K562 (cell line): ENCODE measurements around the gene PTPRM. TPM values are rescaled to one million over a fixed set of nuclear protein-coding genes. Genes with fewer than 3 reads are reported as not detected.

Experiments used
- ATAC-seq: fragments of 200-7000 bp; cut with Tn5 transposase; 3 replicates; pipeline ENCODE4 v1.9.1; 2020; ENCODE audit warnings: moderate library complexity
- BruUV-seq: library from RNA; stranded (reverse); fragments of 400-500 nt; replicated peaks from 2 replicates; lab custom pipeline; 2021; lab: Mats Ljungman, UMichigan
- CTCF ChIA-PET: fragments of 300-600 bp; formaldehyde crosslinking; extraction: SDS; loops from one replicate; lab custom pipeline; 2021; ENCODE audit warnings: low intra/inter-chr PET ratio; lab: Yijun Ruan, JAX
- POLR2A ChIA-PET: fragments of 300-600, 350-650 bp; sonication (Branson Sonifier 250); formaldehyde crosslinking; extraction: SDS; loops from one replicate; lab custom pipeline; 2021; ENCODE audit warnings: antibody characterized with exemption, inconsistent platforms; lab: Yijun Ruan, JAX
- DNase-seq, 4 experiments: peaks; one replicate each; pipeline versions ENCODE4 v3.0.0 to v3.0.0-alpha.2; 2011 to 2018; ENCODE audit warnings: low spot score in 3 of 4, mixed read lengths in 3 of 4; ENCODE audit errors: extremely low read depth in 1 of 4
- FAIRE-seq: peaks from 2 replicates; lab custom pipeline; 2011; peaks lifted over from hg19 to GRCh38; lab: Jason Lieb, UNC
- H2AFZ ChIP-seq: 2 replicates; pipeline ENCODE4 v1.6.0; 2011; ENCODE audit warnings: low read depth, low read length, control low read depth, inconsistent platforms
- H3K27ac ChIP-seq: fragments of 200-600 bp; 3 replicates; pipeline ENCODE4 v1.8.0; 2011; ENCODE audit warnings: low read depth, mild to moderate bottlenecking, control low read depth, inconsistent platforms, low read length, moderate library complexity, mixed read lengths; ENCODE audit errors: extremely low read depth
- H3K27me3 ChIP-seq, 2 experiments: fragments of 300-600 bp in 1 of 2; 2 replicates in 1 of 2; 3 replicates in 1 of 2; pipeline versions ENCODE4 v1.6.0 to v1.8.0; 2011; ENCODE audit warnings: inconsistent platforms in 2 of 2, low read length in 2 of 2, mild to moderate bottlenecking in 1 of 2, mixed read lengths in 1 of 2, moderate library complexity in 1 of 2; ENCODE audit not compliant: control insufficient read depth in 2 of 2, insufficient read depth in 2 of 2
- H3K36me3 ChIP-seq: fragments of 300-600 bp; 3 replicates; pipeline ENCODE4 v1.8.0; 2011; ENCODE audit warnings: mild to moderate bottlenecking, low read length, inconsistent platforms; ENCODE audit not compliant: control insufficient read depth, insufficient read depth
- H3K4me1 ChIP-seq, 2 experiments: fragments of 200-600 bp in 1 of 2; replicated peaks in 1 of 2; 2 replicates in 1 of 2; 3 replicates in 1 of 2; pipeline versions ENCODE4 v1.5.1 to v1.8.0; 2011; ENCODE audit warnings: inconsistent platforms in 2 of 2, low read length in 2 of 2, mild to moderate bottlenecking in 1 of 2, mixed read lengths in 1 of 2, moderate library complexity in 1 of 2; ENCODE audit not compliant: control insufficient read depth in 2 of 2, insufficient read depth in 2 of 2
- H3K4me2 ChIP-seq: 2 replicates; pipeline ENCODE4 v1.6.1; 2011; ENCODE audit warnings: low read length, control low read depth, inconsistent platforms, mixed read lengths; ENCODE audit not compliant: insufficient read depth
- H3K4me3 ChIP-seq: fragments of 200-600 bp; sonication (generic), shearing (Covaris generic); 2 replicates; pipeline ENCODE4 v1.5.1; 2016; ENCODE audit warnings: control low read depth, inconsistent platforms
- H3K79me2 ChIP-seq: fragments of 200-600 bp; 3 replicates; pipeline ENCODE4 v1.8.0; 2011; ENCODE audit warnings: low read length, inconsistent platforms; ENCODE audit not compliant: control insufficient read depth, insufficient read depth
- H3K9ac ChIP-seq, 2 experiments: 2 replicates each; pipeline versions ENCODE4 v1.6.0 to v1.6.1; 2011; ENCODE audit warnings: low read depth in 2 of 2, low read length in 2 of 2, control low read depth in 1 of 2, inconsistent platforms in 1 of 2, mild to moderate bottlenecking in 1 of 2, mixed read lengths in 1 of 2; ENCODE audit not compliant: insufficient read depth in 1 of 2
- H3K9me1 ChIP-seq: one replicate; pipeline ENCODE4 v1.6.0; 2011; ENCODE audit warnings: inconsistent platforms, mild to moderate bottlenecking, low read length, moderate library complexity; ENCODE audit not compliant: control insufficient read depth, insufficient read depth
- H3K9me3 ChIP-seq: replicated peaks from 2 replicates; pipeline ENCODE4 v1.5.1; 2011; ENCODE audit warnings: low read depth, low read length, inconsistent platforms; ENCODE audit not compliant: control insufficient read depth, insufficient read depth
- H4K20me1 ChIP-seq: replicated peaks from 2 replicates; pipeline ENCODE4 v1.6.1; 2011; ENCODE audit warnings: low read length, inconsistent platforms, mixed read lengths; ENCODE audit not compliant: control insufficient read depth, insufficient read depth
- ARID4B ChIP-seq: sonication (generic); formaldehyde crosslinking; IDR thresholded peaks from 2 replicates; pipeline ENCODE4 v1.8.0; 2022; ENCODE audit warnings: mild to moderate bottlenecking, missing genetic modification reagents
- CAMTA2 ChIP-seq: fragments of 250-450 bp; sonication (Bioruptor Pico); conservative IDR thresholded peaks from 2 replicates; pipeline ENCODE4 v1.5.1; 2022
- CBFB ChIP-seq: sonication (generic); formaldehyde crosslinking; IDR thresholded peaks from 2 replicates; pipeline ENCODE4 v1.4.0; 2020; ENCODE audit warnings: mild to moderate bottlenecking, missing genetic modification reagents
- CSDE1 ChIP-seq, 2 experiments: fragments of 450-650 bp; IDR thresholded peaks; 2 replicates each; pipeline ENCODE4 v1.6.1; 2016; ENCODE audit warnings: mild to moderate bottlenecking in 1 of 2
- FOXO4 ChIP-seq: fragments of 450-650 bp; formaldehyde crosslinking; IDR thresholded peaks from 2 replicates; pipeline ENCODE4 v1.4.0; 2020; ENCODE audit warnings: mild to moderate bottlenecking, moderate library complexity
- GATA2 ChIP-seq: sonication (generic); formaldehyde crosslinking; IDR thresholded peaks from 2 replicates; pipeline ENCODE4 v1.4.0; 2020; ENCODE audit warnings: mild to moderate bottlenecking, missing genetic modification reagents
- HIVEP1 ChIP-seq: fragments of 250-450 bp; sonication (Bioruptor Pico); IDR thresholded peaks from 2 replicates; pipeline ENCODE4 v1.4.0; 2020; ENCODE audit warnings: mild to moderate bottlenecking
- PHB ChIP-seq: fragments of 250-450 bp; sonication (Bioruptor Pico); IDR thresholded peaks from 2 replicates; pipeline ENCODE4 v1.5.0; 2021
- SRSF3 ChIP-seq: fragments of 200-400 bp; formaldehyde crosslinking; IDR thresholded peaks from 2 replicates; pipeline ENCODE4 v1.6.1; 2016; ENCODE audit warnings: mild to moderate bottlenecking, low read length, moderate library complexity; ENCODE audit not compliant: insufficient read depth
- ZBTB33 ChIP-seq: sonication (generic); formaldehyde crosslinking; IDR thresholded peaks from 2 replicates; pipeline ENCODE4 v1.8.1; 2023; ENCODE audit warnings: mild to moderate bottlenecking, missing genetic modification reagents
- ZBTB34 ChIP-seq: fragments of 250-450 bp; sonication (Bioruptor Pico); IDR thresholded peaks from 2 replicates; pipeline ENCODE4 v1.8.0; 2021; ENCODE audit warnings: mild to moderate bottlenecking, moderate library complexity
- ZNF232 ChIP-seq: sonication (generic); formaldehyde crosslinking; IDR thresholded peaks from 2 replicates; pipeline ENCODE4 v1.8.0; 2022; ENCODE audit warnings: mild to moderate bottlenecking, missing genetic modification reagents
- ZNF282 ChIP-seq: sonication (generic); formaldehyde crosslinking; IDR thresholded peaks from 2 replicates; pipeline ENCODE4 v1.8.1; 2023; ENCODE audit warnings: missing genetic modification reagents
- in situ Hi-C: fragments of 300-500 bp; cut with MboI; formaldehyde crosslinking; loops from 4 replicates; pipeline ENCODE4 v1.15.0; 2018; ENCODE audit warnings: inconsistent platforms, mixed read lengths
- intact Hi-C: fragments of 100-400 bp; cut with micrococcal nuclease; formaldehyde crosslinking; loops from 2 replicates; pipeline ENCODE4 v1.14.2; 2022
- polyA plus RNA-seq, 8 experiments: library from polyadenylated mRNA; depleted of rRNA in 4 of 8; stranded (reverse) in 5 of 8; unstranded in 3 of 8; fragments of >200 nt; fragmentation: Nextera tagmentation in 2 of 8; fragmentation: Illumina TruSeq in 1 of 8; extraction: Ambion mirVana in 2 of 8; extraction: Trizol in 1 of 8; gene quantifications; 2 replicates each; pipeline versions ENCODE4 v1.2.1 to v1.2.3, GENCODE V29; 2011 to 2014; ENCODE audit warnings: inconsistent platforms in 1 of 8, missing spikeins in 1 of 8
- total RNA-seq, 7 experiments: library from RNA; depleted of rRNA in 6 of 7; stranded (reverse); fragments of >200 nt in 6 of 7; fragmentation: Illumina TruSeq in 2 of 7; extraction: Trizol in 2 of 7; gene quantifications; 2 replicates each; pipeline versions ENCODE4 v1.2.1 to v1.2.3, GENCODE V29; 2011 to 2021; ENCODE audit warnings: low replicate concordance in 1 of 7

PTPRM gene
- total and polyA plus RNA-seq, 9 of the 15 experiments (the other 6 are each of a cell fraction or from before 2014, with no cell fraction given), result 0.03 to 0.16 (median 0.08) TPM; not detected in 3

GRCh38 chr18:8272254-8272653 is 705.1 kb downstream of the PTPRM start:
- FAIRE-seq, result no peak
- no peaks in the 10 kb centered on the region for H3K36me3 ChIP-seq
- no peaks in the 10 kb centered on the region for H3K4me1 ChIP-seq
- no peak overlapping the region for H3K4me2 ChIP-seq
- no peak overlapping the region for H3K4me3 ChIP-seq
- CTCF ChIA-PET, result no interaction called here
- BruUV-seq, result no TSS peak
- H3K9me3 ChIP-seq, result no peaks in the 10 kb centered on the region
- H2AFZ ChIP-seq, result no peak overlapping the region
- in situ Hi-C loops, result no loop called here
- TF ChIP-seq HIVEP1 (CRISPR knock-in tag) (no peak), CAMTA2 (CRISPR knock-in tag) (no peak), FOXO4 (CRISPR knock-in tag) (no peak), ZBTB33 (CRISPR knock-in tag) (no peak), ZBTB34 (no peak), ZNF282 (CRISPR knock-in tag) (no peak), SRSF3 (no peak), CBFB (no peak), ZNF232 (CRISPR knock-in tag) (no peak), ARID4B (no peak), CSDE1 (IDR thresholded peaks at IDR 0.05) (no peak), PHB (CRISPR knock-in tag) (no peak), GATA2 (CRISPR knock-in tag) (no peak)
- TF ChIP-seq, all 486 proteins: peak for 0
- H3K9ac ChIP-seq, result no peak overlapping the region
- no peaks in the 10 kb centered on the region for H4K20me1 ChIP-seq
- H3K9me1 ChIP-seq, result no peaks in the 10 kb centered on the region
- no peak for DNase-seq
- ATAC-seq, result no peak
- H3K27me3 ChIP-seq, result no peaks in the 10 kb centered on the region
- intact Hi-C loops, result no loop called here
- no peak overlapping the region for H3K27ac ChIP-seq
- no peaks in the 10 kb centered on the region for H3K79me2 ChIP-seq
- POLR2A ChIA-PET, result no interaction called here
